ENCODE data around the gene KRTAP12-1.

DNA sequence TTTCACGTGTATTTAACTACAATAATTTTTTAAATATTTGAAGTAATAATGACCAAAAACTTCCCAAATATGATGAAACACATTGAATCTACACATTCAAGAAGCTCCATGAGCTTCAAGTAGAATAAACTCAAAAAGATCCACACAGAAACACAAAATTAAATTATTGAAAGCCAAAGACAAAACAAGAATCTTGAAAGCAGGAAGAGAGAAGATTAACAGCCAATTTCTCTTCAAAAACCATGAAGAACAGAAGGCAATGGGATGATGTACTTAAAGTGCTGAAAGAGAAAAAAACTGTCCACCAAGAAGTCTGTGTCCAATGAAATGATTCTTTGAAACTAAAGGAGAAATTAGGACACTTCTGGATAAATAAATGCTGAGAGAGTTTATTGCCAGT, 49.9 kb downstream of the KRTAP12-1 start:
- TF ChIP-seq POLR2AphosphoS5 (IDR thresholded peaks at IDR 0.05; ENCODE audit: low read depth, low read length) (no peak), TAF1 (IDR thresholded peaks at IDR 0.05; ENCODE audit: borderline replicate concordance, insufficient read depth, low read length) (no peak)

Measured in PFSK-1 (cell line).